Measurements from ENCODE around the gene BAG5. TPM values are rescaled to one million over a fixed set of nuclear protein-coding genes. Genes with fewer than 3 reads are reported as not detected.

Gene BAG5
- total and polyA plus RNA-seq, 8 donors = 22.7 to 32.1 (median 25.9) TPM

GRCh38 chr14:103544388-103545218 lies 17.9 kb downstream of the BAG5 start:
- Histone ChIP-seq H3K4me1 (peaks cover 26 to 35% of the 10 kb centered on the region in 2 donors), H3K27ac (no peak overlapping the region), H3K9me3 (no peaks in the 10 kb centered on the region), H3K27me3 (peaks cover 0 to 28% of the 10 kb centered on the region in 2 donors), H3K36me3 (no peaks in the 10 kb centered on the region), H3K4me3 (no peak overlapping the region)
- no peak for ATAC-seq
- DNase-seq = peak in 2 of 4 donors; percentile 78 to 84
- no peak for TF ChIP-seq CTCF (IDR thresholded peaks at IDR 0.05)
- intact Hi-C loops (cut with DNase I) = no loop called here

- no peak overlapping the region for H3K27ac ChIP-seq
- ATAC-seq (no peak), DNase-seq (peak in 1 of 4 donors; percentile 59)
- peaks cover 26 to 41% of the 10 kb centered on the region in 2 donors for H3K4me1 ChIP-seq
- intact Hi-C loops (cut with DNase I) = no loop called here
- no peaks in the 10 kb centered on the region for H3K9me3 ChIP-seq
- H3K4me3 ChIP-seq = no peak overlapping the region
- no peaks in the 10 kb centered on the region for H3K36me3 ChIP-seq
- H3K27me3 ChIP-seq = peaks cover 0 to 35% of the 10 kb centered on the region in 2 donors
- no peak for TF ChIP-seq CTCF (IDR thresholded peaks at IDR 0.05)
Measured at GRCh38 chr14:103543721-103544387, 18.6 kb downstream of the BAG5 start.

DNA sequence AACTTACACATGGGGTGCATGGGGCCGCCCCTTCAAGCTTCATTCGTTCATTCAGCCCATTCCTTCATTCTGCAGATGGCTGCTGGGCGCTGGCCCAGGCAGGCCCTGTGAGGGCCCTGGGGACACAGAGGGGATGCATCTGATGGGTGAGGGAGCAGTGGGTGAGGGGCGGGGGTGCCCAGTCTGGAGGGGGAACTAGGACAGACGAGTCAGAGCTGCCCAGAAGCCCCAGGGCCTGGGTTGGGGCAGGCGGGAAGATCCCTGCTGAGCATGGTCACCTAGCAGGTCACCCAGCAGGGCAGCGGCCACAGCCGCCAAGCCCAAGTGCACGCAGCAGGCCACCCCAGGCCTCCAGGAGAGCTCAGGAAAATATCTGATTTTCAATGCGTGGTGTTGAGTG lies 19.3 kb downstream of the BAG5 start:
- intact Hi-C loops (cut with DNase I) = no loop called here
- H3K27ac ChIP-seq = peak overlapping the region in 1 of 2 donors; percentile 83
- ATAC-seq (no peak), DNase-seq (peak in 1 of 4 donors; percentile 65)
- no peak for TF ChIP-seq CTCF (IDR thresholded peaks at IDR 0.05)
- peaks cover 0 to 42% of the 10 kb centered on the region in 2 donors for H3K27me3 ChIP-seq
- H3K4me1 ChIP-seq = peaks cover 26 to 43% of the 10 kb centered on the region in 2 donors
- H3K4me3 ChIP-seq = no peak overlapping the region
- H3K9me3 ChIP-seq = no peaks in the 10 kb centered on the region
- H3K36me3 ChIP-seq = no peaks in the 10 kb centered on the region

- Histone ChIP-seq H3K9me3 (no peaks in the 10 kb centered on the region), H3K4me3 (no peak overlapping the region), H3K27me3 (peaks cover 0 to 46% of the 10 kb centered on the region in 2 donors), H3K4me1 (peaks cover 26 to 43% of the 10 kb centered on the region in 2 donors), H3K36me3 (no peaks in the 10 kb centered on the region), H3K27ac (peak overlapping the region; percentile 39 to 83)
- intact Hi-C loops (cut with DNase I) = no loop called here
- TF ChIP-seq CTCF (IDR thresholded peaks at IDR 0.05) = no peak
- DNase-seq = peak in 2 of 4 donors; percentile 78 to 83
- peak; percentile 54 for ATAC-seq
Measured at GRCh38 chr14:103542605-103543088, 19.8 kb downstream of the BAG5 start.
